Adrenal gland (tissue), 12 donors: ENCODE data around the gene GLP1R. TPM values are rescaled to one million over a fixed set of nuclear protein-coding genes. Genes with fewer than 3 reads are reported as not detected.

ENCODE experiments used
- DNase-seq, 7 donors: peaks; one replicate each; pipeline ENCODE4 v3.0.0-alpha.2; 2019 to 2020
- H3K27ac ChIP-seq, 5 donors: fragments of 200-600 bp; sonication (generic) in 4 of 5; 1 replicate in 3 of 5; 2 replicates in 2 of 5; pipeline versions ENCODE4 v1.5.1 to v1.8.0; 2016 to 2020; ENCODE audit warnings: mild to moderate bottlenecking in 1 of 5
- H3K27me3 ChIP-seq: fragments of 200-600 bp; 2 replicates; pipeline ENCODE4 v1.8.0; 2021
- H3K36me3 ChIP-seq, 2 donors: fragments of 200-600 bp; replicated peaks in 1 of 2; 1 replicate in 1 of 2; 2 replicates in 1 of 2; pipeline versions ENCODE4 v1.5.1 to v1.8.0; 2018 to 2022
- H3K4me1 ChIP-seq, 2 donors: fragments of 200-600 bp; replicated peaks in 1 of 2; 1 replicate in 1 of 2; 2 replicates in 1 of 2; pipeline versions ENCODE4 v1.5.1 to v1.8.0; 2018 to 2021
- H3K4me3 ChIP-seq, 4 donors: fragments of 200-600 bp; sonication (generic) in 3 of 4; one replicate each; pipeline ENCODE4 v1.5.1; 2016 to 2018
- H3K9me3 ChIP-seq, 3 donors: fragments of 200-600 bp; sonication (generic) in 1 of 3; replicated peaks in 1 of 3; 1 replicate in 2 of 3; 2 replicates in 1 of 3; pipeline versions ENCODE4 v1.5.1 to v1.8.0; 2016 to 2021
- CTCF ChIP-seq, 6 experiments: fragments of 450-650 bp in 4 of 6; fragments of 200-600 bp in 2 of 6; sonication (generic) in 1 of 6; IDR thresholded peaks; 1 replicate in 5 of 6; 2 replicates in 1 of 6; pipeline versions ENCODE4 v1.5.1 to v1.8.0; 2016 to 2021; ENCODE audit warnings: antibody characterized with exemption in 6 of 6, mild to moderate bottlenecking in 2 of 6, moderate library complexity in 1 of 6
- POLR2A ChIP-seq, 2 donors: fragments of 450-650 bp; IDR thresholded peaks; one replicate each; pipeline ENCODE4 v1.6.1; 2017; ENCODE audit warnings: antibody characterized with exemption in 2 of 2, mild to moderate bottlenecking in 2 of 2, moderate library complexity in 1 of 2
- WGBS, 4 donors: extraction: QIAGEN DNeasy Blood & Tissue Kit in 2 of 4; methylation state at CpG; one replicate each; pipeline versions ENCODE4 v1.1.5 to v1.1.7; 2013 to 2017; 5-methylcytosine and 5-hydroxymethylcytosine counted together
- intact Hi-C, 2 donors: fragments of 100-400 bp; cut with DNase I; formaldehyde crosslinking; loops; one replicate each; pipeline versions ENCODE4 v1.14.1 to v1.15.0; 2022 to 2023
- polyA plus RNA-seq, 3 donors: library from polyadenylated mRNA; stranded (reverse); fragments of 200-250 nt in 2 of 3; fragments of 350-450 nt in 1 of 3; fragmentation: Illumina TruSeq in 1 of 3; extraction: RNeasy Lipid Tissue Mini Kit (QIAGEN cat#74804) in 1 of 3; gene quantifications; one replicate each; pipeline ENCODE4 v1.2.3, GENCODE V29; 2013 to 2014
- total RNA-seq, 9 donors: library from RNA; depleted of rRNA in 4 of 9; stranded (reverse); fragments of >200 nt in 4 of 9; fragments of 120-200 nt in 1 of 9; fragmentation: NEBNext Ultra II Directional in 1 of 9; extraction: Animal tissue kit (Norgen Biotek cat#: 25700) in 1 of 9; gene quantifications; one replicate each; pipeline versions ENCODE4 v1.1.0 to v1.2.4, GENCODE V29; 2013 to 2023
- donor health status: healthy with polysubstance abuse.
- donor health status: Bipolar disorder and iron deficiency.
- donor health status: DM: yes; HTN: yes; CAD: no.
- donor health status: DM: no; HTN: no; CAD: no.
- donor health status: DM: no; HTN: no; CAD: no.
- donor health status: DM: yes; HTN: yes; CAD: no.

GLP1R gene
- total and polyA plus RNA-seq, 12 donors = 0.06 to 0.42 (median 0.11) TPM; not detected in 7

GRCh38 chr6:39054577-39055142 lies 6.1 kb downstream of the GLP1R start:
- intact Hi-C loops = no loop called here
- Histone ChIP-seq H3K9me3 (no peaks in the 10 kb centered on the region), H3K4me3 (no peak overlapping the region), H3K36me3 (no peaks in the 10 kb centered on the region), H3K4me1 (no peaks in the 10 kb centered on the region), H3K27ac (no peak overlapping the region), H3K27me3 (no peaks in the 10 kb centered on the region)
- 68 to 81% (median 72%) methylated on average over 9 of the region's 9 CpGs for WGBS, 4 donors
- no peak for DNase-seq
- TF ChIP-seq POLR2A (IDR thresholded peaks at IDR 0.05) = no peak
- TF ChIP-seq CTCF (IDR thresholded peaks at IDR 0.05) = no peak

GRCh38 chr6:39055661-39056060 lies 7.1 kb downstream of the GLP1R start:
- WGBS, 4 donors = 80 to 89% (median 87%) methylated on average over 6 to 7 of the region's 7 CpGs
- Histone ChIP-seq H3K9me3 (no peaks in the 10 kb centered on the region), H3K27ac (no peak overlapping the region), H3K27me3 (no peaks in the 10 kb centered on the region), H3K36me3 (no peaks in the 10 kb centered on the region), H3K4me1 (no peaks in the 10 kb centered on the region), H3K4me3 (no peak overlapping the region)
- TF ChIP-seq POLR2A (IDR thresholded peaks at IDR 0.05) (no peak), CTCF (IDR thresholded peaks at IDR 0.05) (no peak)
- DNase-seq = no peak
- intact Hi-C loops = no loop called here

GRCh38 chr6:39056191-39056590 lies 7.6 kb downstream of the GLP1R start:
- no peaks in the 10 kb centered on the region for H3K4me1 ChIP-seq
- no peak for DNase-seq
- no peak overlapping the region for H3K4me3 ChIP-seq
- 90 to 95% (median 91%) methylated on average over 5 of the region's 5 CpGs for WGBS, 4 donors
- H3K36me3 ChIP-seq = no peaks in the 10 kb centered on the region
- H3K27me3 ChIP-seq = no peaks in the 10 kb centered on the region
- no peak overlapping the region for H3K27ac ChIP-seq
- H3K9me3 ChIP-seq = no peaks in the 10 kb centered on the region
- intact Hi-C loops = no loop called here
- TF ChIP-seq POLR2A (IDR thresholded peaks at IDR 0.05) = no peak
- TF ChIP-seq CTCF (IDR thresholded peaks at IDR 0.05) = no peak

GRCh38 chr6:39056681-39057080 lies 8.1 kb downstream of the GLP1R start:
- no peaks in the 10 kb centered on the region for H3K27me3 ChIP-seq
- H3K27ac ChIP-seq = no peak overlapping the region
- TF ChIP-seq POLR2A (IDR thresholded peaks at IDR 0.05) (no peak), CTCF (IDR thresholded peaks at IDR 0.05) (no peak)
- H3K36me3 ChIP-seq = no peaks in the 10 kb centered on the region
- H3K9me3 ChIP-seq = no peaks in the 10 kb centered on the region
- no peak for DNase-seq
- WGBS, 4 donors = 83 to 89% (median 85%) methylated on average over 9 of the region's 9 CpGs
- no peaks in the 10 kb centered on the region for H3K4me1 ChIP-seq
- H3K4me3 ChIP-seq = no peak overlapping the region
- intact Hi-C loops = no loop called here
